Activated CD4-positive, alpha-beta T cell treated with anti-CD3 and anti-CD28 coated beads for 36 hours (primary cell): Measurements from ENCODE around the gene MPP7. TPM values are rescaled to one million over a fixed set of nuclear protein-coding genes. Genes with fewer than 3 reads are reported as not detected.

Source experiments
- ATAC-seq: fragments of 200-7000 bp; cut with Tn5 transposase; one replicate; pipeline ENCODE4 v1.10.0; 2021; ENCODE audit warnings: mild to moderate bottlenecking, moderate library complexity
- CTCF ChIA-PET: fragments of 350-600 bp; sonication (Branson Sonifier 250); formaldehyde crosslinking; loops from one replicate; lab custom pipeline; 2021; ENCODE audit warnings: antibody characterized with exemption; lab: Charles Lee
- POLR2A ChIA-PET: fragments of 350-600 bp; sonication (Branson Sonifier 250); formaldehyde crosslinking; loops from one replicate; lab custom pipeline; 2021; ENCODE audit warnings: antibody characterized with exemption, inconsistent platforms; lab: Charles Lee
- DNase-seq: peaks from one replicate; pipeline ENCODE4 v3.0.0-alpha.2; 2020
- H3K27ac Mint-ChIP-seq: one replicate; pipeline ENCODE4 v1.8.0; 2021; ENCODE audit warnings: mixed read lengths
- H3K27me3 Mint-ChIP-seq: one replicate; pipeline ENCODE4 v1.8.0; 2021; ENCODE audit warnings: mixed read lengths
- H3K36me3 Mint-ChIP-seq: one replicate; pipeline ENCODE4 v1.8.0; 2021; ENCODE audit warnings: low read depth, mixed read lengths
- H3K4me1 Mint-ChIP-seq: one replicate; pipeline ENCODE4 v1.8.0; 2021; ENCODE audit warnings: mixed read lengths
- H3K4me3 Mint-ChIP-seq: one replicate; pipeline ENCODE4 v1.8.0; 2021; ENCODE audit warnings: mild to moderate bottlenecking, moderate library complexity, mixed read lengths
- H3K9me3 Mint-ChIP-seq: one replicate; pipeline ENCODE4 v1.8.0; 2021; ENCODE audit warnings: low read depth, mixed read lengths
- intact Hi-C, 2 experiments: fragments of 100-400 bp; cut with DNase I in 1 of 2; cut with micrococcal nuclease in 1 of 2; formaldehyde crosslinking; loops; one replicate each; pipeline versions ENCODE4 v1.14.2 to v1.15.1; 2022 to 2024; cut with DNase I, micrococcal nuclease
- total RNA-seq, 2 experiments: library from RNA; stranded (reverse); gene quantifications; one replicate each; pipeline ENCODE4 v1.2.3, GENCODE V29; 2021

The MPP7 gene
- total RNA-seq, 2 experiments from 2014 or later = 10.9 to 11.0 TPM

- H3K4me1 Mint-ChIP-seq = peaks cover 11% of the 10 kb centered on the region
- H3K4me3 Mint-ChIP-seq = no peak overlapping the region
- ATAC-seq (no peak), DNase-seq (no peak)
- no peaks in the 10 kb centered on the region for H3K36me3 Mint-ChIP-seq
- CTCF ChIA-PET = interaction anchor here (0.7 kb wide), 1 partner anchor 13 kb away, joined by 3 read pairs; no protein-coding TSS in a partner anchor
- POLR2A ChIA-PET = no interaction called here
- no peak overlapping the region for H3K27ac Mint-ChIP-seq
- intact Hi-C loops = no loop called here
- no peaks in the 10 kb centered on the region for H3K27me3 Mint-ChIP-seq
- H3K9me3 Mint-ChIP-seq = no peaks in the 10 kb centered on the region
These were observed 28.4 kb downstream of the MPP7 start for GRCh38 chr10:28274475-28274874.

DNA sequence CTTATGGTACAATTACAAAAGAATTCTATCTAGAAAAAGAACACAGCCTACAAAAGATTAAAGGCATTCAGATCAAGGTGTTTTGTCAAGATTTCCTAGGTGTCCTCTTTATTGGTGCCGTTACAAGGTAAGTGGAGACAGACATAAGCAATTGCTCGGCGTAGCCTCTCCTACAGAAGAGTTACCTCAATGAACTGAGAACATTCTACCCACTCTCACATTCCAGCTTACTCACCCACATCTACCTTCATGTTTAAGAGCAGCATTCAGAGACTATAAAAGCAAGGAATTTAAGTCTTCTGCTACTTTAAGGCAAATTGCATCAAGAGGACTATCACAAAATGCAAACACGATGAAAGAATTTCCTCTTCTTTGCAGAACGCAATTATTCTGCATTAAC is 29.5 kb downstream of the MPP7 start:
- intact Hi-C loops = no loop called here
- H3K36me3 Mint-ChIP-seq = no peaks in the 10 kb centered on the region
- no peaks in the 10 kb centered on the region for H3K9me3 Mint-ChIP-seq
- ChIA-PET CTCF (interaction anchor here (0.6 kb wide), 1 partner anchor 113 kb away, joined by 3 read pairs; no protein-coding TSS in a partner anchor), POLR2A (no interaction called here)
- ATAC-seq (no peak), DNase-seq (no peak)
- no peaks in the 10 kb centered on the region for H3K27me3 Mint-ChIP-seq
- H3K4me1 Mint-ChIP-seq = peaks cover 11% of the 10 kb centered on the region
- H3K4me3 Mint-ChIP-seq = no peak overlapping the region
- no peak overlapping the region for H3K27ac Mint-ChIP-seq

- H3K36me3 Mint-ChIP-seq = no peaks in the 10 kb centered on the region
- intact Hi-C loops = no loop called here
- H3K27ac Mint-ChIP-seq = no peak overlapping the region
- no peaks in the 10 kb centered on the region for H3K9me3 Mint-ChIP-seq
- no peak overlapping the region for H3K4me3 Mint-ChIP-seq
- DNase-seq = no peak
- no peak for ATAC-seq
- CTCF ChIA-PET = no interaction called here
- no peaks in the 10 kb centered on the region for H3K27me3 Mint-ChIP-seq
- peaks cover 11% of the 10 kb centered on the region for H3K4me1 Mint-ChIP-seq
- POLR2A ChIA-PET = no interaction called here
These were observed 32.9 kb downstream of the MPP7 start for GRCh38 chr10:28269842-28270456.

GRCh38 chr10:28266449-28267224 is 36.2 kb downstream of the MPP7 start:
- H3K4me3 Mint-ChIP-seq = no peak overlapping the region
- H3K27ac Mint-ChIP-seq = no peak overlapping the region
- no peak for DNase-seq
- intact Hi-C loops = no loop called here
- no peaks in the 10 kb centered on the region for H3K36me3 Mint-ChIP-seq
- ATAC-seq = no peak
- H3K4me1 Mint-ChIP-seq = peaks cover 4% of the 10 kb centered on the region
- no peaks in the 10 kb centered on the region for H3K27me3 Mint-ChIP-seq
- ChIA-PET CTCF (interaction anchor here (0.6 to 1.8 kb wide), 6 partner anchors 9 to 127 kb away, joined by 3 to 6 read pairs (median 4); no protein-coding TSS in a partner anchor), POLR2A (interaction anchor here (0.7 to 1.2 kb wide), 2 partner anchors 36 to 762 kb away, joined by 3 read pairs; partner anchors contain the start of gene MPP7)
- no peaks in the 10 kb centered on the region for H3K9me3 Mint-ChIP-seq

GRCh38 chr10:28263136-28263857 is 39.6 kb downstream of the MPP7 start:
- DNase-seq (no peak), ATAC-seq (no peak)
- POLR2A ChIA-PET = no interaction called here
- Mint-ChIP-seq H3K27me3 (no peaks in the 10 kb centered on the region), H3K4me1 (peaks cover 16% of the 10 kb centered on the region), H3K4me3 (no peak overlapping the region), H3K36me3 (no peaks in the 10 kb centered on the region), H3K27ac (no peak overlapping the region), H3K9me3 (no peaks in the 10 kb centered on the region)
- CTCF ChIA-PET = interaction anchor here (0.6 to 1.3 kb wide), 7 partner anchors 9 to 168 kb away, joined by 3 to 4 read pairs (median 3); no protein-coding TSS in a partner anchor
- intact Hi-C loops = no loop called here

GRCh38 chr10:28256776-28257175 is 46.1 kb downstream of the MPP7 start:
- Mint-ChIP-seq H3K36me3 (no peaks in the 10 kb centered on the region), H3K9me3 (no peaks in the 10 kb centered on the region), H3K4me1 (peaks cover 35% of the 10 kb centered on the region), H3K27me3 (no peaks in the 10 kb centered on the region), H3K4me3 (no peak overlapping the region), H3K27ac (no peak overlapping the region)
- DNase-seq (no peak), ATAC-seq (no peak)
- CTCF ChIA-PET = interaction anchor here (0.7 to 1.1 kb wide), 3 partner anchors 10 to 136 kb away, joined by 3 to 10 read pairs (median 4); no protein-coding TSS in a partner anchor
- intact Hi-C loops = no loop called here
- POLR2A ChIA-PET = no interaction called here

DNA sequence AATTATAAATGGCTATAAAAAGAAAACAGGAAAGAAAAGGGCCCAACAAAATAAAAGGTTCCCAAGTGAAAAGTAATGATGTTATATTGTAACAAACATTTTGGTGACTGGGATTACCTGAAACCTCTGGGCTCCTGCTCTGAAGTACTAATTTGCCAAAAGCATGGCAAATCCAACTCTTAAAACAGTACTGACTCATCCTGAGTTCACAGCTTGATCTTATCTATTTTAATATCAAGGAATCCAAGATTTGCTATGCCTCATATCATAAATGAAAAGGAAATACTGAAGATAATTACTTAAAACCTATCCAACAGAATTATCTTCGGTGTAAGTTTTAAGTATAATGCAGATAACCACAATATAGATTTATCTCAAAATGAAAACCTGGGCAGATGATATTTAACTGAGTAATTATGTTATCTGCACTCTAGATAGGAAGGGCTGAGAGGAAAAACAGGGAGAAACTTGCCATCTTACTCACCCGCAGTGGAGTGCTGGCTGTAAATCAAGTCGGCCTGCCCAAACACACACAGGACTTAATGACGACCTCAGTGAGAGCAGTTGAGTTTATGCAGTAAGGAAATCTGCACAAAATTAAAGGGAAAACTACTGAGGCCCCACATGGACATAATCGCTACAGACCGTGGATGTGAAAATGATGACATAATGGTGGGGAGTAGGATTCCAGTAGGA is 48.4 kb downstream of the MPP7 start:
- H3K9me3 Mint-ChIP-seq = no peaks in the 10 kb centered on the region
- H3K4me1 Mint-ChIP-seq = peaks cover 24% of the 10 kb centered on the region
- H3K27ac Mint-ChIP-seq = no peak overlapping the region
- ATAC-seq = no peak
- H3K36me3 Mint-ChIP-seq = no peaks in the 10 kb centered on the region
- DNase-seq = no peak
- no peak overlapping the region for H3K4me3 Mint-ChIP-seq
- ChIA-PET CTCF (interaction anchor here (0.7 to 10.4 kb wide), 8 partner anchors 9 to 142 kb away, joined by 3 to 160 read pairs (median 4); partner anchors contain the start of gene MPP7), POLR2A (no interaction called here)
- intact Hi-C loops = no loop called here
- no peaks in the 10 kb centered on the region for H3K27me3 Mint-ChIP-seq

DNA sequence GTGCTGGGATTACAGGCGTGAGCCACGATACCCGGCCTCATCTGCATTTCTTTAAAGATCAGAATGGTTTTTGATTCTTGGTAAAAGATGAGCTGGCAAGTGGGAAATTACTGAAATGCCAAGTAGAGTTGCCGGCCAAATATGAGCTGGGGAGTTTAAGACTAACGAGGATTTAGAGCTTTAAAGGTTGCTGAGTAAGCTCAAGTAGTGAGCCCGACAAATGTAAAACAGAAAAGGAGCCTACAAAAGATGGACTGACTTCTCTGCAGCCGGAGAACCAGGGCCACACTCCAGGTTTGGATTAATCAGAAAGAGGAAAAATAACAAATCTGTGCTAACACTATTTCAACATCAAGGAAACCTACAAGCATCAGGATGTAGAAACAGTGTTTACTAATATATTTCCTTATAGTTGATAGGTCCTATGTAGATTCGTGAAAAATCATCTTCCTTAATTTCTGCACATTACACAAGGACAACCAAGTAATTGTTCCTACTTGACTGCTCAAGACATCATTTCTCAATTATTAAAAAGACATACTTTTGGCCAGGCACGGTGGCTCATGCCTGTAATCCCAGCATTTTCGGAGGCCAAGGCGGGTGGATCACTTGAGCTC is 49.6 kb downstream of the MPP7 start:
- no peak for ATAC-seq
- intact Hi-C loops = no loop called here
- Mint-ChIP-seq H3K36me3 (no peaks in the 10 kb centered on the region), H3K27ac (no peak overlapping the region), H3K4me3 (no peak overlapping the region), H3K9me3 (no peaks in the 10 kb centered on the region), H3K4me1 (peaks cover 28% of the 10 kb centered on the region), H3K27me3 (no peaks in the 10 kb centered on the region)
- ChIA-PET CTCF (interaction anchor here (0.7 to 10.4 kb wide), 10 partner anchors 8 to 143 kb away, joined by 3 to 160 read pairs (median 5); partner anchors contain the start of gene MPP7), POLR2A (interaction anchor here (0.7 kb wide), 1 partner anchor 81 kb away, joined by 4 read pairs; no protein-coding TSS in a partner anchor)
- DNase-seq = no peak
